MM.1S (cell line): ENCODE measurements around the gene ANKRD1.

Experiments used
- DNase-seq: peaks from one replicate; pipeline ENCODE4 v3.0.0-alpha.2; 2015
- H2AFZ ChIP-seq: fragments of 300-600 bp; sonication (generic); 2 replicates; pipeline ENCODE4 v1.6.0; 2016; ENCODE audit warnings: antibody characterized with exemption, low read length
- H3F3A ChIP-seq: fragments of 300-600 bp; sonication (generic); 2 replicates; pipeline ENCODE4 v1.6.1; 2016; ENCODE audit warnings: mild to moderate bottlenecking, antibody characterized with exemption, low read length, moderate library complexity, mixed read lengths; ENCODE audit not compliant: insufficient read depth
- H3K27ac ChIP-seq: fragments of 300-600 bp; sonication (generic); 2 replicates; pipeline ENCODE4 v1.5.1; 2016; ENCODE audit warnings: mild to moderate bottlenecking, low read length
- H3K27me3 ChIP-seq: fragments of 300-600 bp; sonication (generic); replicated peaks from 2 replicates; pipeline ENCODE4 v1.6.0; 2016; ENCODE audit warnings: low read length; ENCODE audit not compliant: insufficient read depth
- H3K36me3 ChIP-seq: fragments of 300-600 bp; sonication (generic); replicated peaks from 2 replicates; pipeline ENCODE4 v1.6.1; 2016; ENCODE audit warnings: mild to moderate bottlenecking, low read length, mixed read lengths; ENCODE audit not compliant: insufficient read depth
- H3K4me1 ChIP-seq: fragments of 300-600 bp; sonication (generic); 2 replicates; pipeline ENCODE4 v1.6.1; 2016; ENCODE audit warnings: low read length, mixed read lengths
- H3K4me2 ChIP-seq: fragments of 300-600 bp; sonication (generic); 2 replicates; pipeline ENCODE4 v1.6.0; 2016; ENCODE audit warnings: low read depth, low read length
- H3K4me3 ChIP-seq: fragments of 300-600 bp; sonication (generic); 2 replicates; pipeline ENCODE4 v1.5.1; 2016; ENCODE audit warnings: low read length, mixed read lengths
- H3K79me2 ChIP-seq: fragments of 300-600 bp; sonication (generic); 2 replicates; pipeline ENCODE4 v1.6.1; 2016; ENCODE audit warnings: mixed run types, low read length, mixed read lengths
- H3K9ac ChIP-seq: fragments of 300-600 bp; sonication (generic); 2 replicates; pipeline ENCODE4 v1.6.1; 2016; ENCODE audit warnings: low read length, mixed read lengths
- H3K9me2 ChIP-seq: fragments of 300-600 bp; sonication (generic); replicated peaks from 2 replicates; pipeline ENCODE4 v1.6.1; 2016; ENCODE audit warnings: mild to moderate bottlenecking, low read length, mixed read lengths; ENCODE audit not compliant: insufficient read depth
- H3K9me3 ChIP-seq: fragments of 300-600 bp; sonication (generic); replicated peaks from 2 replicates; pipeline ENCODE4 v1.6.1; 2016; ENCODE audit warnings: mild to moderate bottlenecking, low read length, mixed read lengths; ENCODE audit not compliant: insufficient read depth
- H4K20me1 ChIP-seq: fragments of 300-600 bp; sonication (generic); 2 replicates; pipeline ENCODE4 v1.6.1; 2016; ENCODE audit warnings: mild to moderate bottlenecking, low read length, moderate library complexity, mixed read lengths; ENCODE audit not compliant: insufficient read depth
- CTCF ChIP-seq: fragments of 300-600 bp; sonication (generic); IDR thresholded peaks from 2 replicates; pipeline ENCODE4 v1.5.1; 2016; ENCODE audit warnings: antibody characterized with exemption, low read length, mixed read lengths
- EZH2 ChIP-seq: fragments of 300-600 bp; sonication (generic); optimal IDR thresholded peaks from 2 replicates; pipeline ENCODE3; 2017; ENCODE audit warnings: low read depth, mild to moderate bottlenecking, antibody characterized with exemption, low read length, mixed read lengths
- EZH2phosphoT487 ChIP-seq: fragments of 300-600 bp; sonication (generic); IDR thresholded peaks from 2 replicates; pipeline ENCODE4 v1.6.1; 2018; ENCODE audit warnings: antibody characterized with exemption, low read length

Gene ANKRD1

DNA sequence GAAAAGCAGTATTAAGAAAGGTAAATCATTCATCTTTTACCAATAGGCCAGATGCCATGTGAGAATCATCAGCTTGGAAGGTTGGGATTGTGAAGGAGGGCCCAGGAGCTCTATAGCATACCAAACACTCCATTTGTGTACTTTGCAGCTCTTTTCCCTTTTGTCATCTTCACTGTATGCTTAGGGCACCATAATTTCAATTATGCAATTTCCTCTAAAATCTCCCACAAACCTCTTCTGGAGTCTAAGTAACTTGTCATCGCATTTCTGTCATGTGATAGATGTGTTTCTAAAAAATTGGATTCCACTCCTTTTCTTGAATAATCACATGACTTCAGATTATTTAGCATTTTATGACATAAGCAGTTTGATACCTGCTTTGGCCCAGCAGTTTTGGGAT, 31.3 kb downstream of the ANKRD1 start:
- Histone ChIP-seq H3K9ac (no peak overlapping the region), H3K36me3 (peaks cover 13% of the 10 kb centered on the region), H3K4me2 (no peak overlapping the region), H3K4me3 (no peak overlapping the region), H3K27ac (no peak overlapping the region), H3K9me3 (no peaks in the 10 kb centered on the region), H3K27me3 (no peaks in the 10 kb centered on the region), H2AFZ (no peak overlapping the region), H3K79me2 (no peaks in the 10 kb centered on the region), H3K9me2 (no peaks in the 10 kb centered on the region), H3K4me1 (no peaks in the 10 kb centered on the region), H3F3A (no peaks in the 10 kb centered on the region), H4K20me1 (no peaks in the 10 kb centered on the region)
- TF ChIP-seq EZH2, result no peak
- no peak for TF ChIP-seq CTCF
- no peak for TF ChIP-seq EZH2phosphoT487
- no peak for DNase-seq

- Histone ChIP-seq H3K9me3 (no peaks in the 10 kb centered on the region), H3K4me1 (no peaks in the 10 kb centered on the region), H3K4me2 (no peak overlapping the region), H3K27me3 (no peaks in the 10 kb centered on the region), H3K9me2 (no peaks in the 10 kb centered on the region), H2AFZ (no peak overlapping the region), H3K79me2 (no peaks in the 10 kb centered on the region), H3K36me3 (peaks cover 13% of the 10 kb centered on the region), H3K27ac (no peak overlapping the region), H3K9ac (no peak overlapping the region), H3F3A (no peaks in the 10 kb centered on the region), H4K20me1 (no peaks in the 10 kb centered on the region), H3K4me3 (no peak overlapping the region)
- TF ChIP-seq CTCF (no peak), EZH2phosphoT487 (no peak), EZH2 (no peak)
- no peak for DNase-seq
These were observed 32.5 kb downstream of the ANKRD1 start for GRCh38 chr10:90888387-90888786.

GRCh38 chr10:90887555-90887954, 33.3 kb downstream of the ANKRD1 start:
- no peaks in the 10 kb centered on the region for H4K20me1 ChIP-seq
- DNase-seq, result no peak
- no peaks in the 10 kb centered on the region for H3K4me1 ChIP-seq
- no peak overlapping the region for H2AFZ ChIP-seq
- H3K9ac ChIP-seq, result no peak overlapping the region
- no peaks in the 10 kb centered on the region for H3K9me3 ChIP-seq
- no peak for TF ChIP-seq CTCF
- no peak for TF ChIP-seq EZH2phosphoT487
- TF ChIP-seq EZH2, result no peak
- no peaks in the 10 kb centered on the region for H3K79me2 ChIP-seq
- no peaks in the 10 kb centered on the region for H3K27me3 ChIP-seq
- H3F3A ChIP-seq, result no peaks in the 10 kb centered on the region
- H3K4me3 ChIP-seq, result no peak overlapping the region
- H3K27ac ChIP-seq, result no peak overlapping the region
- no peak overlapping the region for H3K4me2 ChIP-seq
- H3K36me3 ChIP-seq, result peaks cover 13% of the 10 kb centered on the region
- H3K9me2 ChIP-seq, result no peaks in the 10 kb centered on the region
